PC-9 (cell line): Measurements from ENCODE around the gene SUGCT. TPM values are rescaled to one million over a fixed set of nuclear protein-coding genes. Genes with fewer than 3 reads are reported as not detected.

Experiments
- BruUV-seq: library from RNA; stranded (reverse); fragments of 400-500 nt; replicated peaks from 2 replicates; lab custom pipeline; 2021; lab: Mats Ljungman, UMichigan
- CTCF ChIA-PET: fragments of 300-600 bp; sonication (Branson Sonifier 250); formaldehyde crosslinking; loops from one replicate; lab custom pipeline; 2022; ENCODE audit warnings: antibody characterized with exemption; lab: Charles Lee
- POLR2A ChIA-PET: fragments of 300-600 bp; sonication (Branson Sonifier 250); formaldehyde crosslinking; loops from one replicate; lab custom pipeline; 2022; ENCODE audit warnings: antibody characterized with exemption; ENCODE audit not compliant: unreplicated experiment; lab: Charles Lee
- DNase-seq, 2 experiments: peaks; one replicate each; pipeline versions ENCODE4 v3.0.0 to v3.0.0-alpha.2; 2015 to 2022; ENCODE audit warnings: mixed read lengths in 1 of 2
- H2AFZ ChIP-seq: fragments of 200-600 bp; sonication (generic); 2 replicates; pipeline ENCODE4 v1.8.1; 2017; ENCODE audit warnings: antibody characterized with exemption
- H3F3A ChIP-seq: fragments of 200-600 bp; sonication (generic); 2 replicates; pipeline ENCODE4 v1.8.1; 2017; ENCODE audit warnings: antibody characterized with exemption, mild to moderate bottlenecking, low read depth; ENCODE audit not compliant: insufficient read depth
- H3K27ac ChIP-seq: fragments of 200-600 bp; sonication (generic); 2 replicates; pipeline ENCODE4 v1.6.1; 2016; ENCODE audit warnings: mixed run types
- H3K27me3 ChIP-seq: fragments of 200-600 bp; sonication (generic); 2 replicates; pipeline ENCODE4 v1.6.1; 2016; ENCODE audit warnings: low read depth, mixed run types; ENCODE audit not compliant: insufficient read depth
- H3K36me3 ChIP-seq: fragments of 200-600 bp; sonication (generic); 2 replicates; pipeline ENCODE4 v1.6.1; 2016; ENCODE audit warnings: low read depth, mixed run types
- H3K4me1 ChIP-seq: fragments of 200-600 bp; sonication (generic); replicated peaks from 2 replicates; pipeline ENCODE4 v1.6.1; 2016; ENCODE audit warnings: mixed run types; ENCODE audit not compliant: insufficient read depth
- H3K4me2 ChIP-seq: fragments of 200-600 bp; sonication (generic); 2 replicates; pipeline ENCODE4 v1.6.1; 2017; ENCODE audit warnings: mixed run types
- H3K4me3 ChIP-seq: fragments of 200-600 bp; sonication (generic); 2 replicates; pipeline ENCODE4 v1.6.1; 2016; ENCODE audit warnings: mixed run types
- H3K79me2 ChIP-seq: fragments of 200-600 bp; sonication (generic); 2 replicates; pipeline ENCODE4 v1.6.1; 2017; ENCODE audit warnings: low read depth, mixed run types
- H3K9me2 ChIP-seq: fragments of 200-600 bp; sonication (generic); 2 replicates; pipeline ENCODE4 v1.8.1; 2017; ENCODE audit warnings: mild to moderate bottlenecking; ENCODE audit not compliant: insufficient read depth
- H3K9me3 ChIP-seq: fragments of 200-600 bp; sonication (generic); 2 replicates; pipeline ENCODE4 v1.8.1; 2016; ENCODE audit warnings: low read depth; ENCODE audit not compliant: insufficient read depth
- H4K20me1 ChIP-seq: fragments of 200-600 bp; sonication (generic); 2 replicates; pipeline ENCODE4 v1.8.1; 2017; ENCODE audit not compliant: insufficient read depth
- CTCF ChIP-seq: fragments of 200-600 bp; sonication (generic); conservative IDR thresholded peaks from 2 replicates; pipeline ENCODE4 v1.6.1; 2017; ENCODE audit warnings: mixed run types, antibody characterized with exemption, mild to moderate bottlenecking, moderate library complexity
- EZH2 ChIP-seq: fragments of 200-600 bp; sonication (generic); IDR thresholded peaks from 2 replicates; pipeline ENCODE4 v1.8.0; 2017; ENCODE audit warnings: antibody characterized with exemption, low read depth
- intact Hi-C: fragments of 100-400 bp; cut with micrococcal nuclease; formaldehyde crosslinking; loops from one replicate; pipeline ENCODE4 v1.10.0; 2022; ENCODE audit not compliant: unreplicated experiment
- total RNA-seq: library from RNA; stranded (reverse); gene quantifications from 2 replicates; pipeline ENCODE4 v1.2.3, GENCODE V29; 2021

The SUGCT gene
- total RNA-seq, 1 experiment from 2014 or later = 3.5 TPM

DNA sequence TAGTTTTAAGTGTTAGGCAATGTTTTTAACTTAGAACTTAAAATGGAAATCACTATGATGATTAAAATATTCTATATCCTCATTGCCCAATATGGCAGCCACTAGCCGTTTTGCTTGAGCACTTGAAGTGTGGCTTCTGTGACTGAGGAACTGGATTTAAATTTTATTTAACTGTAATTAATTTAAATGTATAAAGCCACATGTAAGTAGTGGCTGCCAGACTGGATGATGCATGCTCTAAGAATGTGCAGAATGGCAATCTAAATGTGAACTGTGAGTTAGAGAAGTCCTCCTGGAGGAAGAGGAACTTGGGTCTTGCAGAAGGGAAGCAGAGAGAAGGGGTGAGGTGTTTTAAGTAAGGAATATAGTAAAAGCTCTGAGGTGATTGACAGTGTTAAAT is 451.4 kb downstream of the SUGCT start:
- Histone ChIP-seq H3K9me2 (no peaks in the 10 kb centered on the region), H2AFZ (no peak overlapping the region), H3K9me3 (peaks cover 22% of the 10 kb centered on the region; the same call in 1 of the 2 replicates), H3K27ac (no peak overlapping the region), H3K36me3 (no peaks in the 10 kb centered on the region; the same call in 1 of the 2 replicates), H3K27me3 (no peaks in the 10 kb centered on the region), H4K20me1 (no peaks in the 10 kb centered on the region), H3F3A (no peaks in the 10 kb centered on the region), H3K4me2 (no peak overlapping the region), H3K4me1 (peaks cover 5% of the 10 kb centered on the region), H3K79me2 (no peaks in the 10 kb centered on the region), H3K4me3 (no peak overlapping the region)
- intact Hi-C loops = no loop called here
- CTCF ChIA-PET = no interaction called here
- POLR2A ChIA-PET = no interaction called here
- BruUV-seq = no TSS peak
- TF ChIP-seq EZH2 (no peak), CTCF (no peak)
- DNase-seq = peak in 1 of 2 experiments; percentile 44

DNA sequence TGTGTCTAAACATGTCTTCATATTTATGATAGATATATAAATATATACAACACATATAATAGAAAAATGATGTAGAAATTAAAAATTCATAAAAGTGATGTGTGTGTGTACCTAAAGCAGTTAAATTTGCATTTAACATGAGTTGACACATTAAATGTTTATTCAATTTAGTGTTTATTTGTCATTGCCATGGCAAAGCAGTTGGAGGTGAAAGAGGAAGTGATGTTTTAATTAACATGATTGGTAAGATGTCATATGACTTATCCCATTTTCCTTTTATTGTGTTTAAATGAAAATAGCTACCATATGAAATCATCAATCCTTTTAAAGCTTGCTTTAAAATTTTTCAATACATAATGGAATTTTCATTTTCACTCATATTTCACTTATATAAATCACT is 452.6 kb downstream of the SUGCT start:
- peaks cover 24% of the 10 kb centered on the region; the same call in 1 of the 2 replicates for H3K9me3 ChIP-seq
- DNase-seq = peak in 1 of 2 experiments; percentile 29
- H3K4me1 ChIP-seq = peaks cover 5% of the 10 kb centered on the region
- H3K4me3 ChIP-seq = no peak overlapping the region
- no peaks in the 10 kb centered on the region; the same call in 1 of the 2 replicates for H3K36me3 ChIP-seq
- H3K27ac ChIP-seq = no peak overlapping the region
- no peak overlapping the region for H2AFZ ChIP-seq
- no peaks in the 10 kb centered on the region for H4K20me1 ChIP-seq
- no TSS peak for BruUV-seq
- ChIA-PET CTCF (interaction anchor here (0.6 kb wide), 1 partner anchor 563 kb away, joined by 7 read pairs; no protein-coding TSS in a partner anchor), POLR2A (no interaction called here)
- no peaks in the 10 kb centered on the region for H3F3A ChIP-seq
- no peaks in the 10 kb centered on the region for H3K79me2 ChIP-seq
- TF ChIP-seq CTCF (no peak), EZH2 (no peak)
- no peaks in the 10 kb centered on the region for H3K27me3 ChIP-seq
- H3K9me2 ChIP-seq = peaks cover 4% of the 10 kb centered on the region; the same call in 1 of the 2 replicates
- no peak overlapping the region for H3K4me2 ChIP-seq
- intact Hi-C loops = no loop called here

GRCh38 chr7:40595129-40595528 is 460.3 kb downstream of the SUGCT start:
- POLR2A ChIA-PET = no interaction called here
- no TSS peak for BruUV-seq
- no peaks in the 10 kb centered on the region for H3K79me2 ChIP-seq
- no peaks in the 10 kb centered on the region for H4K20me1 ChIP-seq
- H3F3A ChIP-seq = no peaks in the 10 kb centered on the region
- H3K27ac ChIP-seq = no peak overlapping the region
- no peaks in the 10 kb centered on the region for H3K4me1 ChIP-seq
- H3K36me3 ChIP-seq = no peaks in the 10 kb centered on the region
- intact Hi-C loops = no loop called here
- no peak for TF ChIP-seq CTCF
- H3K27me3 ChIP-seq = no peaks in the 10 kb centered on the region
- H3K9me3 ChIP-seq = 0 out of 2 replicates have a peak, but pooled peaks cover 7% of the 10 kb centered on the region
- no peak overlapping the region for H3K4me2 ChIP-seq
- no peak overlapping the region for H3K4me3 ChIP-seq
- no peak overlapping the region for H2AFZ ChIP-seq
- peaks cover 8% of the 10 kb centered on the region for H3K9me2 ChIP-seq
- CTCF ChIA-PET = no interaction called here
- no peak for DNase-seq
